Stimulated activated CD4-positive, alpha-beta T cell treated with anti-CD3 and anti-CD28 coated beads, Interleukin-2, amount 100 ng/mL, for 48 hours (primary cell): Measurements from ENCODE around the gene IL4I1.

Experiments used
- DNase-seq, 2 donors: peaks; one replicate each; pipeline ENCODE4 v3.0.0-alpha.2; 2020

IL4I1 gene

DNA sequence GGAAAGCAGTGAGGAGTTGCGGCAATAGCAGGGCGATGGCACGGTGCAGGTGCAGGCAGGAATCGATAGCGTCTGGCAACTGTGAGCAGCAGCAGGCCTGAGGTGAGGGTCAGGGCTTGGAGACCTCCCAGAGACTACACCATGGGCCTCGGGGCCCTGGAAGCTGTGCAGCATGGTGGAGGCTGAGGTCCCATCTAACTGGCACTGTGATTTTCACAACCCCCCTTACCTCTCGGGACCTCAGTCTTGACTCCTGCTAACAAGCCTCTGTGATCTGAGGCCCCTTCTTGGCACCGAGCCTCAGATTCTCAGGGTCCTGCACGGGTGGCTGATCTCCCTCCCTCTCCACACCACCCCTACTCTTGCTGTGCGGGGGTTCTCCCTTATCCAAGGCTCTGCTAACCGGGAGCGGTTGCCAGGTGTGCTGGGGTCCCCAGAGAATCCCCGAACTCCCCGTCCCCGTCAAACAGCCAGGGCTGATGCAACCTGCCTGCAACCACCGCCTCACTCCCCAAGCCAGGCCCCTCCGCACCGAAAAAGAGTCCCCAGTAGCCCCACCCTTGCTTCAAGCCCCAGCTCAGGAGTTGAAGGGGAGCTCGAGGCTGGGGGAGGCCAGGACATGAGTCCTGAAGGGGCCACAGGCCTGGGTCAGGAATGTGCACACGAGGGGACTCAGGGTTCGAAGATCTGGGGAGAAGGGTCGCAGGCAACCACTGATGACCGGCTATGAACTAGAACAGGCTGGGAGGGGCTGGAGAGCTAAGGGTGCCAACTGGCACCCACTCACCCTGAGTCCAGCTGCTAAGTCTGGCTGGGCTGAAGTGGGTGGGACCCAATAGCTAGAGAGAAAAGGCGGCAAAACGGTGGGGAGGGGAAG lies 27.6 kb upstream of the IL4I1 start:
- DNase-seq: no peak

DNA sequence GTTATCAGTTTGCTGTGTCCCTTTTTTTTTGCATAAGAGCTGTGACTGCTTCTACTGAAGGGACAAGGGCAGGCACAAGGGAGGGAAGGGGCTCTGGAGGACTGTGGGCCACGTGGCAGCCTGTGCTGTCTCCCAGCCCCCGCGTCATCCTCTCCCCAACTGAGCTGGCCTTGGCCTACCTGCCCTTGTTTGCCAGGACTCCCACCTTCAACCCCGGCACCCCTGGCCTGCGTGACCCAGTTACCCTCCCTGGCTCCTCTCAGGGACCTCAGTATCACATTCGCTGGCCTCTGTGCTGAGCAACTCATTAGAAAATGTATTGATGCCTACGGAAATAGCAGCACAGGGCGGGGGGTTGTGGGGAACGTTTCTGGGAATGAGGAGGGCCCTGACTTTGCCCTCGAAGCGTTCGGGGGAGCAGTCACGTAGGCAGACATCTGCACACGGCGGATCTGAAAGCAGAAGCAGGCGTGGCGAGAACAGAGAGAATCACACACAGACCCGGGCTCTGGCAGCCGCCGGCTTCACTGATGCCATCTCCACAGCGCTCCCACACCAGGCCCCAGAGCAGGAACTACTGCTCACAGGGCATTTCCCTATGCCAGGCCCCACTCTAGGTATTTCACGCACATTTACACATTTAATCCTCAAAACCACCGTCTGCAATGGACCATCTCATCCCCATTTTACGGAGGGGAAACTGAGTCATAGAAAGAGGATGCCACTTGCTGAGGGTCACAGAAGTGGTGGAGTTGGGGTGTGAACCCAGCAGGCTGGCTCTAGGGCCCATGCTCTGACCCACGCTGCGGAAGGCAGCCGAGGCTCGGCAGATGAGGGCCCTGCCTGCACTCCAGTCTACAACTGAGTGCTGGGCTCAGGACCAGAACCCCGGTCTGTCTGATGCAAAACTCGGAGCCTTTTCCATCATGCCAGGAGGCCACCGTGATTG lies 26.6 kb upstream of the IL4I1 start:
- DNase-seq: no peak

DNA sequence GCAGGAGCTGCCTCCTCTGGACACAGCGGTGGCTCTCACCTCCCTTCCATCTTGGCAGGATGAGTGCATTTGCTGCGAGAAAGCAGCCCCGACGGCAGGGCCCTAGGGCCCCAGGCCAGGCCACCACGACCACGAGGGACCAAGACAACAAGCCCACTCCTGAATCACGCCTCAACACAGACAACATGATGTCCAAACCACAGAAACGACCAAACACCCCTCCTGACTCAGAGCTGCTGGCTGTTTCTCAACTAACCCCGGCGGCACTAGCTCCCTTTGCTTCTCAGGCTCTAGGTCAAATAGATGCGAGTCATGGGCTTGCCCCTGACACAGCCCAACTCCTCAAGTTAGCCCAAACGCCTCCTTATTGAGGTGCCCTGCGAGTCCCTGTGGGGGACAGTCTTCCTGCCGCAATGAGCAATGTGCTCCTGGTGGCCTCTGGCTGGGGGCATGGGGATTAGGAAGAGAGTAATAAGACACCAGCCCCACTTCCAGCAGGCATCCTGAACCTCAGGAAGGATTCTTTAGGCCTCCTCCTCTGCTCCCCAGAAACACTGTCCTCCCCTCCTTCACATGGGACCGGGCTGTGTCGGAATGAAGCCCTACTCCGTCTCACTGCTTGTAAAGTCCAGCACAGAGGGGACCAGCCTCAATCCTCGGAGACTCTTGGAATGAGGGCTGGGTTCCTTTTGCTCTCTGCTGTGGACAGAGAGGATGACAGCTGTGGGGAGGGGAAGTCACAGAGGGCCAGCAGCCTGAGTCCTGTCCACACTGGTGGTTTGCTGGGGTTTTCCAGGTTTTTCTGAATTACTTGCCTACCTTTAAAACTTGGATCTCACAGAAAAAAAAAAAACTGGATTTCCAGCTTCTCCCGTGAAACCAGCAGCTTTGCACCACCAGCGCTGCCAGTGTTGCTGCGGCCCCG lies 25.4 kb upstream of the IL4I1 start:
- no peak for DNase-seq

GRCh38 chr19:49920624-49921363 lies 24.1 kb upstream of the IL4I1 start:
- DNase-seq: no peak

- DNase-seq: no peak
Observed at GRCh38 chr19:49918089-49918488, 21.4 kb upstream of the IL4I1 start.

GRCh38 chr19:49916839-49917733 lies 20.4 kb upstream of the IL4I1 start:
- DNase-seq: no peak

DNA sequence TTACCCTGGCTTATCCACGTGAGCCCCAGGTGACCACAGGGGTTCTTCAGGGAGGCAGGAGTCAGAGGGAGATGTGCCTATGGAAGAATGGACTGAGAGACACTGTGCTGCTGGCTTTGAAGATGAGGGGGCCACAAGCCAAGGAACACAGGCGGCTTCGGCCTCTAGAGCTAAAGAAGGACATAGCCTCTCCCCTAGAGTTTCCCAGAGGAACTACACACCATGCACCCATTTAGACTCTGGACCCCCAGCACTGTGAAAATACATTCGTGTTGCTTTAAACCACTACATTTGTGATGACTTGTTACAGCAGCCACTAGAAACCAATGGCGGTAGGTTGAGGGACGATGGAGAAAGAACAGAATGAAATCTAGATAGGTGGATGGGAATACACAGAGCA lies 18.6 kb upstream of the IL4I1 start:
- no peak for DNase-seq

- DNase-seq: no peak
Observed at GRCh38 chr19:49913720-49914119, 17.0 kb upstream of the IL4I1 start.

DNA sequence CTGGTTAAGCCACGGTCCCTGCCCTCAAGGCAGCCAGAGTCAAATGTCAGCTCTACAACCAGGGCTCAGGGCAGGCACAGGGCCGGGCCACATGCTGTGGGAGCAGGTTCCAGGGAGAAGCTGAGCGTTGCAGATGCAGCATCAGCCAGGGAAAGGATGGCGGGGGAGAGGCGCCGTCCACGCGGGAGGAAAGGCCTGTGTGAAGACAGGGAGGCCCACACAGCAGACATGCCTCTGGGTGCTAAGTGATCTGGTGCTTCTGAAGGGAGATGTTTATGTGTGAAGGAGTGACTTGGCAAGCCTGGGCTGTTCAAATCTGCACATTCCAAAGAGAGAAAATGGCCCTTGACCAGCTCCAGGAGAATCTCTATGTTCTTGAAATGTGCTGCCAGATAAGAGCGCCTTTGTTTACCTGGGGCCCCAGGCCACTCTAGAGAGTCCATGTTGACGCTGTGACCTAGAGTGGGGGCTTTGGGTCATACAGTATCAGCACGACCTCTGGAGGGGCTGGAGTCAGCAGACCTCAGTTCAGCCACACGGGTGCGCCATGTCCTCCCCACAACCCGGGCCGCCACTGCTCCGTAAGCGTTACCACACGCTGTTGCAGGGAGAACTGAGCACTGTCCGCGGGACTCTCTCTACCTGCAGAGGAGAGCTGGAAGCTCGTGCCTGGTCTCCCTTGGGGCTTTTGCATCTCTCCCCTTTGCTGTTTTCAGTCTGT lies 16.4 kb upstream of the IL4I1 start:
- DNase-seq: no peak

- peak in 1 of 2 donors; percentile 28 for DNase-seq
Observed at GRCh38 chr19:49911381-49912145, 14.9 kb upstream of the IL4I1 start.

DNA sequence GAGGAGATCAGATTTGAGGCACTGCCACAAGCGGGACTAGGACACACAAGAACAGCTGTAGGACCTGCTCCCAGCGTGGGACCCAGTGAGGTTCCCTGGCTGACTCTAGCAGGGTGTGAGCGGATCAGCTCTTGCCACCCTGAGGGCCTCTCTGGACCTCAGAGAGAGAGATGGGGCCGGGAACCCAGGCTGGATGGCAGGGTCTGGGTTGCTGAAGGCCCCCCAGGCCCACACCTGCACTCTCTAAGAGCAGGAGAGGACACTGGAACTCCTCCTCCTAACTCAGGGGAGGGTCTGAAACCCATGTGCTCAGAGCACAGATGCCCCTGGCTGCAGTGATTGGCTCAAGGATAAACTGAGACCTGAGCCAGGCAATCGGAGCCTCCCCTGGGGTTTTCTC lies 13.5 kb upstream of the IL4I1 start:
- no peak for DNase-seq

GRCh38 chr19:49908480-49909420 lies 12.1 kb upstream of the IL4I1 start:
- DNase-seq: no peak

GRCh38 chr19:49907745-49908446 lies 11.2 kb upstream of the IL4I1 start:
- DNase-seq: no peak

DNA sequence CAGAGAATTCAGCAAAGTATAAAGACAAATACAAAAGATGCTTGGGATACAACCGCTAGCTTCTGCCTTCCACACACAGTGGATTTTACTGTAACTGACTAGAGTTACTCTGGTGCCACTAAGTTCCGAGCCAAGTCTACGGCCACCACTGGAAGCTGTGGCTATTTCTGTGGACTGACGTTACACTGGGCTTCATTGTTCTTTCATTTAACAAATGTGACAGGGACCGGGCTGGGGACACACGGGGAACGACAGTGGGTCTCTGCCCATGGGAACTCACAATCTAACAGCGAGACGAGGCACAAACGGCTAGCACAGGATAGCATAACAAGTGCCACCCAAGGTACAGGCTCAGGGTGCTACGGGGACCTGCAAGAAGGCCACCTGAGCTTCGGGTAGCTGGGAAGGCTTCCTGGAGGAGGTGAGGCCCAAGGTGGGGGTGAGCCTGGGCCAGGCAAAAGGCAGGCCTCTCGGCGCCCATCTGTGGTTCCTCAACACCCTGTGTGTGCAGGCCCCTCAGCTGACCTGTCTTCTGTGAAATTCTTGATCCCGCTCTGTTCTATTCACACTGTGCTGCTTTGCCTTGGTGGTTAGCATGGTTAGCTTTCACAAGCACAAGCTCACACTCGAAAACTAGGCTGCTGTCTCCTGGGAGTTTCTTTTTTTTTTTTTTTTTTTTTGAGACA lies 10.3 kb upstream of the IL4I1 start:
- no peak for DNase-seq

GRCh38 chr19:49904136-49904535 lies 7.4 kb upstream of the IL4I1 start:
- DNase-seq: no peak

GRCh38 chr19:49895566-49896297 lies 955 bp downstream of the IL4I1 start:
- DNase-seq: no peak
